Testis (tissue), 3 donors: ENCODE measurements around the gene SIAH2. TPM values are rescaled to one million over a fixed set of nuclear protein-coding genes. Genes with fewer than 3 reads are reported as not detected.

ENCODE experiments used
- DNase-seq: peaks from one replicate; pipeline ENCODE4 v3.0.0-alpha.2; 2019
- H3K27ac ChIP-seq, 2 donors: fragments of 200-600 bp; sonication (generic); one replicate each; pipeline ENCODE4 v1.5.1; 2019
- H3K27me3 ChIP-seq: fragments of 200-600 bp; sonication (generic); one replicate; pipeline ENCODE4 v1.5.1; 2019
- H3K36me3 ChIP-seq: fragments of 200-600 bp; sonication (generic); one replicate; pipeline ENCODE4 v1.5.1; 2017; ENCODE audit warnings: low read depth; ENCODE audit errors: missing control alignments
- H3K4me1 ChIP-seq: fragments of 200-600 bp; sonication (generic); one replicate; pipeline ENCODE4 v1.5.1; 2019
- H3K4me3 ChIP-seq, 2 donors: fragments of 200-600 bp; sonication (generic); one replicate each; pipeline ENCODE4 v1.5.1; 2017 to 2019
- H3K9me3 ChIP-seq: fragments of 200-600 bp; sonication (generic); one replicate; pipeline ENCODE4 v1.5.1; 2017
- POLR2A ChIP-seq: fragments of 450-650 bp; IDR thresholded peaks from one replicate; pipeline ENCODE4 v1.6.1; 2017; ENCODE audit warnings: antibody characterized with exemption, mild to moderate bottlenecking, moderate library complexity
- WGBS, 2 donors: methylation state at CpG; one replicate each; pipeline ENCODE4 v1.1.5; 2018; 5-methylcytosine and 5-hydroxymethylcytosine counted together
- intact Hi-C: fragments of 100-400 bp; cut with DNase I; formaldehyde crosslinking; loops from one replicate; pipeline ENCODE4 v1.15.1; 2023; ENCODE audit warnings: low total_unique reads
- polyA plus RNA-seq: library from polyadenylated mRNA; stranded (reverse); fragments of 350-450 nt; fragmentation: Illumina TruSeq; extraction: RNeasy Lipid Tissue Mini Kit (QIAGEN cat#74804); gene quantifications from one replicate; pipeline ENCODE4 v1.2.3, GENCODE V29; 2014; ENCODE audit warnings: low read depth, low replicate concordance; ENCODE audit not compliant: insufficient read depth
- total RNA-seq, 2 donors: library from RNA; depleted of rRNA; stranded (reverse); fragments of >200 nt; gene quantifications; one replicate each; pipeline ENCODE4 v1.2.3, GENCODE V29; 2016
- TF ChIP-seq, protein P1 (sequence below), 3 experiments: fragments of 450-650 bp in 2 of 3; fragments of 200-600 bp in 1 of 3; sonication (generic) in 1 of 3; IDR thresholded peaks; one replicate each; pipeline ENCODE4 v1.5.1; 2016 to 2019; ENCODE audit warnings: antibody characterized with exemption in 3 of 3, mild to moderate bottlenecking in 2 of 3, moderate library complexity in 1 of 3

The SIAH2 gene
- total and polyA plus RNA-seq, 3 donors from 2014 or later: 17.5 to 46.1 (median 37.5) TPM

DNA sequence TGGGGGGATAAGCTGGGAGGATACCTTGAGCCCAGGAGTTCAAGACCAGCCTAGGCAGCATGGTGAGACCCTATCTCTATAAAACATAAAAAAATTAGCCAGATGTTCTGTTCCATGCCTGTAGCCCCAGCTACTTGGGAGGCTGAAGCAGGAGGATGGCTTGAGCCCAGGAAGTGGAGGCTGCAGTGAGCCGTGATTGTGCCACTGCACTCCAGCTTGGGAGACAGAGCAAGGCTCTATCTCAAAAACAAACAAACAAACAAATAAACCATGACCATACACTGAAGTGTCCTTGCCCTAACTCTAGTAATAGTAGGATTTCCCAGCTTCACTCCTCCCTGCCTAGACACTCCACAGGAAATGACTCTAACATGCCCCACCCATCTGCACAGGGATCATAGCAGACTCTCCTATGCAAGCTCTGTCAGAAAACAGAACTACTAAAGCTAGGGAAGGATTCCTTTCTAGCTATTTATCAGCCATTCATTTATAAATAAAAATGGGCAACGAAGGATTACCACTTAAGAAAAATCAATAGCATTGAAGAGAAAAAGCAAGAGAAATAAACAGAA is 63.8 kb downstream of the SIAH2 start:
- DNase-seq: no peak
- H3K36me3 ChIP-seq: no peaks in the 10 kb centered on the region
- no peaks in the 10 kb centered on the region for H3K9me3 ChIP-seq
- WGBS, 2 donors: 73 to 86% methylated on average over 2 of the region's 2 CpGs
- H3K4me1 ChIP-seq: no peaks in the 10 kb centered on the region
- H3K27ac ChIP-seq: no peak overlapping the region
- TF ChIP-seq, protein P1, sequence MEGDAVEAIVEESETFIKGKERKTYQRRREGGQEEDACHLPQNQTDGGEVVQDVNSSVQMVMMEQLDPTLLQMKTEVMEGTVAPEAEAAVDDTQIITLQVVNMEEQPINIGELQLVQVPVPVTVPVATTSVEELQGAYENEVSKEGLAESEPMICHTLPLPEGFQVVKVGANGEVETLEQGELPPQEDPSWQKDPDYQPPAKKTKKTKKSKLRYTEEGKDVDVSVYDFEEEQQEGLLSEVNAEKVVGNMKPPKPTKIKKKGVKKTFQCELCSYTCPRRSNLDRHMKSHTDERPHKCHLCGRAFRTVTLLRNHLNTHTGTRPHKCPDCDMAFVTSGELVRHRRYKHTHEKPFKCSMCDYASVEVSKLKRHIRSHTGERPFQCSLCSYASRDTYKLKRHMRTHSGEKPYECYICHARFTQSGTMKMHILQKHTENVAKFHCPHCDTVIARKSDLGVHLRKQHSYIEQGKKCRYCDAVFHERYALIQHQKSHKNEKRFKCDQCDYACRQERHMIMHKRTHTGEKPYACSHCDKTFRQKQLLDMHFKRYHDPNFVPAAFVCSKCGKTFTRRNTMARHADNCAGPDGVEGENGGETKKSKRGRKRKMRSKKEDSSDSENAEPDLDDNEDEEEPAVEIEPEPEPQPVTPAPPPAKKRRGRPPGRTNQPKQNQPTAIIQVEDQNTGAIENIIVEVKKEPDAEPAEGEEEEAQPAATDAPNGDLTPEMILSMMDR (IDR thresholded peaks at IDR 0.05): no peak
- intact Hi-C loops: no loop called here
- no peak overlapping the region for H3K4me3 ChIP-seq
- H3K27me3 ChIP-seq: no peaks in the 10 kb centered on the region

DNA sequence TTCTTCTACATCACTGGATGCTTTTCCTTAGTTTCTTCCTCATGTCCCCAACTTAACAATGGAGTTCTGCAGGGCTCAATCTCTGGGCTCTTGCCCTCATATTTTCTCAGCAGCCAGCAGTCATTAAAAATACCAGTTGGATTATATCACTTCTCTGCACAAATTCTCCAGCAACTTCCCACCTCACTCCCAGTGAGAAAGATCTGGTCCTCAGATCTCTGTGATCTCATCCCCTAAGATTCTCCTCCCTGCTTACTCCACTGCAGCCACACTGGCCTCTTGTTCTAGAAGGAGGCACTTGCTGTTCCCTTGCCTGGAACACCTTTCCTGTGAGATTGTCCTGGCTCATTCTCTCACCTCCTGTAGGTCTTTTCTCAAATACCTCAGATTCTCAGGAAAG is 65.3 kb downstream of the SIAH2 start:
- H3K36me3 ChIP-seq: no peaks in the 10 kb centered on the region
- no peak for TF ChIP-seq POLR2A
- TF ChIP-seq, protein P1 (IDR thresholded peaks at IDR 0.05): no peak
- no peaks in the 10 kb centered on the region for H3K4me1 ChIP-seq
- H3K27me3 ChIP-seq: no peaks in the 10 kb centered on the region
- H3K27ac ChIP-seq: no peak overlapping the region
- DNase-seq: no peak
- H3K4me3 ChIP-seq: no peak overlapping the region
- intact Hi-C loops: no loop called here
- H3K9me3 ChIP-seq: no peaks in the 10 kb centered on the region

DNA sequence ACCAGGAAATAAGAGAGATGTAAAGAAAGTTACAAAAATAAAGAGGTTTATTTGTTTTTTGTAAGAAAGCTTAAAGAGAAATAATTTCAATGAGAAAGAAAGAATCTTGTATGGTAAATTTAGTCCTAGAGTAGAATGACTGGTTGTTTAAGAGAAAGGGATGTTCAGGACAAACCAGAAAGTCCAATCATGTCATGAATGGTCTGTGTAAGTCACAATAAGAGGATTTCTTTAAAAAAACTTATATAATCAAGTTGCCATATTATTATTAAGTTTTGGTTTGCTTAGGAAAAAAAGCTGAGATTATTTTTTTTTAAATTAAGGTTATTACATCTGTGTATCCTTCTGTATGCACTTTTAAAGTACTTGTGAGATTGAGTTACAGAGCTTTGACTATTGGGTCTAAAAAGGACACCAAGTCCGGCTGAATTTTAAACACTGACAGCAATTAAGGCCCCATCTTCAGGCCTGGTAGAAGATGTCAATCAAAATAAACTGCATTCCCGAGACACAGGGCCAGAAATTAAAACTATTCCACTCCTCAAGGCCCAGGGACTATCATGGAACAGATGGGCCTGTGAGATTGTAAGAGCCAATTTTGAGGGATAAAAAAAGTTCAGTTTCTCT is 71.4 kb downstream of the SIAH2 start:
- H3K27ac ChIP-seq: no peak overlapping the region
- no peaks in the 10 kb centered on the region for H3K9me3 ChIP-seq
- WGBS, 2 donors: 86 to 94% methylated on average over 2 of the region's 2 CpGs
- intact Hi-C loops: no loop called here
- no peaks in the 10 kb centered on the region for H3K27me3 ChIP-seq
- H3K4me1 ChIP-seq: no peaks in the 10 kb centered on the region
- no peaks in the 10 kb centered on the region for H3K36me3 ChIP-seq
- TF ChIP-seq POLR2A: no peak
- TF ChIP-seq, protein P1 (IDR thresholded peaks at IDR 0.05): no peak
- no peak overlapping the region for H3K4me3 ChIP-seq
- DNase-seq: no peak

Other genes with a start within 250 kb of the SIAH2 start
- 100 to 1,000 TPM; 206 to 219 TPM for gene SERP1, start 216.7 kb downstream of the SIAH2 start, total RNA-seq
- 71.6 TPM for gene SERP1, start 216.7 kb downstream of the SIAH2 start, polyA plus RNA-seq
- gene EIF2A, start 216.4 kb downstream of the SIAH2 start, total RNA-seq: 10 to 100 TPM; 70.8 to 83.2 TPM
- 32.1 TPM for gene EIF2A, start 216.4 kb downstream of the SIAH2 start, polyA plus RNA-seq
- 100 to 1,000 TPM; 135 to 190 TPM for gene SELENOT, start 159.8 kb downstream of the SIAH2 start, total RNA-seq
- gene SELENOT, start 159.8 kb downstream of the SIAH2 start, polyA plus RNA-seq: 118 TPM
- 10 to 100 TPM in 1 of 2 donors, 1 to 10 TPM in 1; 9.7 to 24.0 TPM for gene ERICH6, start 59.2 kb downstream of the SIAH2 start, total RNA-seq
- 52.5 TPM for gene ERICH6, start 59.2 kb downstream of the SIAH2 start, polyA plus RNA-seq
- not detected for gene MINDY4B, start 142.3 kb upstream of the SIAH2 start, total RNA-seq
- gene MINDY4B, start 142.3 kb upstream of the SIAH2 start, polyA plus RNA-seq: not detected
- gene CLRN1, start 209.6 kb upstream of the SIAH2 start, total RNA-seq: under 1 TPM; 0.43 to 0.79 TPM
- 0.38 TPM for gene CLRN1, start 209.6 kb upstream of the SIAH2 start, polyA plus RNA-seq